Measurements from ENCODE around the gene TMEM217. TPM values are rescaled to one million over a fixed set of nuclear protein-coding genes. Genes with fewer than 3 reads are reported as not detected.
"Not testable (repeated sequence)": the region's sequence is repeated elsewhere in the genome, so short reads cannot be mapped to it uniquely, and the experiment has no call there.

Gene TMEM217
- total RNA-seq, 1 experiment from 2014 or later, result 3.4 TPM

- DNase-seq (ENCODE audit: low read depth), result no peak
Observed at GRCh38 chr6:37218511-37218910, 39.4 kb downstream of the TMEM217 start.

- no peak for DNase-seq (ENCODE audit: low read depth)
Observed at GRCh38 chr6:37218061-37218460, 39.9 kb downstream of the TMEM217 start.

DNA sequence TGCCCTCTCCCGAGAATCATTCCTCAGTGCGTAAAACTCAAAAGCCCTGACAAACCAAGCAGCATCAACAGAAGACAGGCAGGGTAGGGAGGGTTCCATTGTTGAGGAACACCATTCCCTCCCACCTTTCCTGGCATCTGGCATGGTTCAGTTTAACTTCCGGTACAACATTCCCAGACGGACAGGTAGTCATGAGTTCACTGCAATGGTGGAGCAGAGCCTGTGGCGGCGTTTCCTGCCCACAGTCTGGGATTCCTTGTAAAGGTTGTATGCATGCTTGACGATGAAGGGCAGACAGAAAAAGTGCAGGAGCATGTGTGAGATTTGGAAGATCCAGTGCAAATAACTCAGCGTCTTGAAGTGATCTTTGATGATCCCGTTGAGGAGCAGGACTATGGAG lies 45.7 kb downstream of the TMEM217 start:
- DNase-seq (ENCODE audit: low read depth), result no peak

DNA sequence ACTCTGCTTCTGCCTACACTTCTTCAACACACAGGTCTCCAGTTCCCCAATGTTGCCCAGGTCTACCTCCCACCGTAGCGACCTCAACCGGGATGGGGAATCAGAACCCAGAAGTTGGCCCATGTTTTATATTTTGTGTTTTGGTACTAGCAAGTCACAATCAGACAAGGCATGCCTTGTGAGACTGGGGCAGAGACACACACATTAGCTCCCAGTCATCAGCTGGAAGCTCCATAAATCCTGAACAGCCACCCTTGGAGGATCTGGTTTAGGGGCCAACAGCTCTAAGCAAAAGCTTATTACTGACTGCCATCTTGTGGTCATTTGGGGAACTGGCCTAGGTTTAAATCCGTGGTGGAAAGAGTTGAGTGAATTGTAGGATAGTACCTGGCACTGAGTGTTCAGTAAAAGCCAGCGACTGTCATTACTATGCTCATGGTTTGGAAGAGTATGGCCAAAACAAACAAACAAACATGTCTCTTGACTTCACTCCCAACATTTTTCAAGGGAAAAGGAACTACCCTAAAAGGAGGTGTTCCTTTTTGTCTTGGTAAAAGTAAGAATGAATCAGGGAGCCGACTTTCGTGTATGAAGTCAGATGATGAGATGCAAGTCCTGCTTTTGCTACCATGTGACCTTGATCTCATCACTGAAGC lies 47.5 kb downstream of the TMEM217 start:
- peak; percentile 71 for DNase-seq (ENCODE audit: low read depth)

GRCh38 chr6:37209461-37210205 lies 48.3 kb downstream of the TMEM217 start:
- DNase-seq (ENCODE audit: low read depth), result no peak

GRCh38 chr6:37208793-37209192 lies 49.2 kb downstream of the TMEM217 start:
- DNase-seq (ENCODE audit: low read depth), result no peak

- peak; percentile 75 for DNase-seq (ENCODE audit: low read depth)
Observed at GRCh38 chr6:37207903-37208456, 50.0 kb downstream of the TMEM217 start.

GRCh38 chr6:37206622-37207021 lies 51.3 kb downstream of the TMEM217 start:
- no peak for DNase-seq (ENCODE audit: low read depth)

DNA sequence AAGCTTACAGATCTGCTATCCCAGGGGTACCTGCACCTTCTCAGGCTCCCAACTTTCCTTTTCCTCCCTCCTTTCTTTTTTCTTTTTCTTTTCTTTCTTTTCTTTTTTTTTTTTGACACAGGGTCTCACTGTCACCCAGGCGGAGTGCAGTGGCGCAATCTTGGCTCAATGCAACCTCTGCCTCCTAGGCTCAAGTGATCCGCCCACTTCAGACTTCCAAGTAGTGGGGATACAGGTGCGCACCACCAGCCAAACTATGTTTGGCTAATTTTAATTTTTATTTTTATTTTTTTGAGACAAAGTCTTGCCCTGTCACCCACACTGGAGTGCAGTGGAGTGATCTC lies 52.0 kb downstream of the TMEM217 start:
- DNase-seq (ENCODE audit: low read depth), result no peak

- DNase-seq (ENCODE audit: low read depth), result no peak
Observed at GRCh38 chr6:37205175-37205996, 52.6 kb downstream of the TMEM217 start.

GRCh38 chr6:37204014-37204751 lies 53.8 kb downstream of the TMEM217 start:
- DNase-seq (ENCODE audit: low read depth), result peak; percentile 61

DNA sequence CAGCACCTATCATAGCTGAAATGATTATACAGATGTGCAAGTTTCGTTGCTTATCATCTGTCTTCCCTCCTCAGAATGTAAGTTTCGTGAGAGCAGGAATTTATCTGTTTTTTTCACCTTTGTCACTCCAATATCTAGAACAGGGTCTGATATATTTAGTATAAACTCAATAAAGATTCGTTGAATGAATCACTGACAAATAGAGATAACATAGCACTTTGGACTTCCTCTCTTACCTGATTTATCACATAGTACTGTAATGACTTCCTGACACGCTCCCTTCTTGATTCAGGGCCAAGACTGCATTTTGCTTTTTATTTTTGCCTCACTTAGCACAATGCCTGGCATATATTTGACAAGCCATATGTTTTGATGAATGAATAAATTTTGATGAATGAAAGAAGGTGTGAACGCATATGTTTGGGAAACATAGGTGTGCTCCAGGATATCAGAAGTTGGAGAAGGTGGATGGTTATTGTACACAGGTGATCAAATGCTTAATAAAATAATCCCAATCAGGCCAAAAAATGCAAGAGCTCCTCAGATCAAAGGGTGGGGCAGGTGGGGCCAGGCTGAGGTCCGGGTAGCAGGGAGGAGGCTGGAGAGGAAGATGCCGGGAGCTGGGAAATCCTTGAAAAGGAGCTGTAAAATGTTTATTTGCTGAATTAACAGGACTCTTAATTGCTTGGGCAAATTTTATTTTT lies 55.0 kb downstream of the TMEM217 start:
- DNase-seq (ENCODE audit: low read depth), result no peak

GRCh38 chr6:37201726-37202125 lies 56.2 kb downstream of the TMEM217 start:
- DNase-seq (ENCODE audit: low read depth), result no peak

- DNase-seq (ENCODE audit: low read depth), result no peak
Observed at GRCh38 chr6:37200085-37200484, 57.9 kb downstream of the TMEM217 start.

- DNase-seq (ENCODE audit: low read depth), result not testable (repeated sequence)
Observed at GRCh38 chr6:37196451-37196850, 61.5 kb downstream of the TMEM217 start.

DNA sequence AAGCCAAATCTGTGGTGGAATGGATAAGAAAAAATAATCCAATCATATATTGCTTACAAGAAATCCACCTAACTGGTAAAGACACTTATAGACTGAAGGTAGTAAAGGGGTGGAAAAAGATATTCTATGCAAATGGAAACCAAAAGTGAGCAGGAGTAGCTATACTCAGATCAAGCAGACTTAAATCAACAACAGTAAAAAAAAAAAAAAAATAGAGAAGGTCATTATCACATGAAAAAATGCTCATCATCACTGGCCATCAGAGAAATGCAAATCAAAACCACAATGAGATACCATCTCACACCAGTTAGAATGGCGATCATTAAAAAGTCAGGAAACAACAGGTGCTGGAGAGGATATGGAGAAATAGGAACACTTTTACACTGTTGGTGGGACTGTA lies 63.1 kb downstream of the TMEM217 start:
- not testable (repeated sequence) for DNase-seq (ENCODE audit: low read depth)

- DNase-seq (ENCODE audit: low read depth), result no peak
Observed at GRCh38 chr6:37192666-37193065, 65.3 kb downstream of the TMEM217 start.

DNA sequence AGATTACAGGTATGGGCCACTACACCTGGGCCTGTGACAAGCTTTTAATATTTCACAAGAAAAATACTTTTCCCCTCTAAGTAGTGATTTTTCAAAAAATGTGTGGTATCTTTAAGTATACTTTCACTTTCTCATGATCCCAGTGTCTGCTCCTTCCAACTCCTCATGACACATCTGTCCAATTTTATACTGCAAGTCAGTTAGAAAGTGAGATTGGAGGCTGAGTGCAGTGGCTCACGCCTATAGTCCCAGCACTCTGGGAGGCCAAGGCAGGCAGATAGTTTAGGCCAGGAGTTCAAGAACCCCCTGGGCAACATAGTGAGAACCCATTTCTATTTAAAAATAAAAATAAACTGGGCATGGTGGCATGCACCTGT lies 67.8 kb downstream of the TMEM217 start:
- no peak for DNase-seq (ENCODE audit: low read depth)

DNA sequence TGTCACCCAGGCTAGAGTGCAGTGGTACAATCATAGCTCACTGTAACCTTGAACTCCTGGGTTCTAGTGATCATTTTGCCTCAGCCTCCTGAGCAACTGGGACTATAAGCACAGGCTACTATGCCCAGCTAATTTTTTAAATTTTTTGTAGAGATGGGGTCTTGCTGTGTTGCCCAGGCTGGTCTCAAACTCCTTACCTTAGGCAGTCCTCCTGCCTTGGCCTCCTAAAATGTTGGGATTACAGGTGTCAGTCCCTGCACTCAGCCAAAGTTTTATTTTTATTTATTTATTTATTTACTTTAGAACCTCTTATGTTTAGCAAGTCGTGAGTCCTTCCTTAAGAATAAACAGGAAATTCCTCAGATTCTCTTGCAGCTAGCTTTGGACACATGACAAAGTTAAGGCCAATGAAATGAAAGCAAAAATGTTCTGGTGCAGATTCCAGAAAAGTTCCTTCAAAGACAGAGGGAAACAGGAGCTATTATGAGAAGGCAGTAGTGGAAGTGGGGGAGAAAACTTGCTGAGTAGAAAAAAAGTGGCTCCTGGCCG lies 68.9 kb downstream of the TMEM217 start:
- no peak for DNase-seq (ENCODE audit: low read depth)

DNA sequence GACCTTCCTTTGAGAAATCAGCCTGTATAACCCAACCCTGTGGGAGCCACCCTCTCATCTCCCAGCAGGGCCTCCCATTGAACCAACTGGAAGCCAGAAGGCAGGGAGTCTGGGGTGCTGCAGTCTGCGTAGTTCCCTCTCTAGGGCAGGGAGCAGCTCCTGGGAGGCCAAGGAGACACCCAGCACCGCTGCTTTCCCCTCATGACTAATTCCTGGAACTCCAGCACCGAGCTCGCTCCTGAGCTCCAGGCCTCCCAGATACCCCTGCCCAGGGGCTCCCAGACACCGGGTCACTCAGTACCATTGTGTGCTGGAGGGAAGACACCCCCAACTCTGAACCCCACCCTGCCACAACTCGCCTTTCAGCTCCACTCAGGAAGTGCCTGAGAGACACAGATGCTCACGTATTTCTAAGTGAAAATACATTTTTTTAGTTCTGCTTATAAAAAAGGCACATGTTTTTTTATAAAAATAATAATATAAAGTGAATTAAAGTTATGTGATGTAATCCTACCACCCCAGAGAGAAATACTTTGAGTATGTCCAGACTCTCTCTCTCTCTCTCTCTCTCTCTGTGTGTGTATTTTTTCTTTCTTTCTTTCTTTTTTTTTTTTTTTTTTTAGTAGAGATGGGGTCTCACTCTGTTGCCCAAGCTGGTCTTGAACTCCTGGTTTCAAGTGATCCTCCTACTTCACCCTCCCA lies 70.5 kb downstream of the TMEM217 start:
- DNase-seq (ENCODE audit: low read depth), result no peak

Measured in HT1080 (cell line).